NB4 (cell line): Measurements from ENCODE around the gene CDK15.
"Not testable (repeated sequence)": the region's sequence is repeated elsewhere in the genome, so short reads cannot be mapped to it uniquely, and the experiment has no call there.

ENCODE experiments used
- DNase-seq: peaks from one replicate; pipeline ENCODE4 v3.0.0; 2010; ENCODE audit warnings: low read depth
- H3K4me3 ChIP-seq: one replicate; pipeline ENCODE4 v1.5.1; 2011; ENCODE audit warnings: mild to moderate bottlenecking, low read depth, low read length, moderate library complexity
- CTCF ChIP-seq: IDR thresholded peaks from one replicate; pipeline ENCODE4 v1.5.1; 2012; ENCODE audit warnings: low read depth, low read length
- MYC ChIP-seq: IDR thresholded peaks from 2 replicates; pipeline ENCODE4 v1.6.1; 2011; ENCODE audit warnings: low read depth, low read length
- POLR2A ChIP-seq: IDR thresholded peaks from 2 replicates; pipeline ENCODE4 v1.6.1; 2011; ENCODE audit warnings: mild to moderate bottlenecking; ENCODE audit not compliant: insufficient read length; ENCODE audit errors: extremely low read depth
- TF ChIP-seq, protein P1 (sequence below): IDR thresholded peaks from 2 replicates; pipeline ENCODE4 v1.6.1; 2011; ENCODE audit warnings: low read depth, low read length

The CDK15 gene

DNA sequence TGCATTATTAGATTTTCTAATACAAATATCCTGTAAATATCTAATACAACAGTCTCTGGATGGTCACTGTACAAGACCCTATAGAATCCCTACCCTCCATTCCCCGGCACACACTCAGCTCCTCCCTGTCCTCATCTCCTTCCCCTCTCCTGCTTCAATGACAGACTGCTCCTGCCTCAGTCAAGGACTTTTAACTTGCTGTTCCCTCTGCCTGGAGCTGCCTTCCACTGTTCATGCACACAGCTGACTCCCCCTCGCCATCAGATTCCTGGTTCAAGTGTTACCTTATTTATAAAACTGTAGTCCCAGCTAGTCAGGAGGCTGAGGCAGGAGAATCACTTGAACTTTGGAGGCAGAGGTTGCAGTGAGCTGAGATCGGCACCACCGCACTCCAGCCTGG, 3.3 kb downstream of the CDK15 start:
- H3K4me3 ChIP-seq: no peak overlapping the region
- DNase-seq: no peak
- TF ChIP-seq MYC (no peak), POLR2A (no peak), CTCF (no peak)
- TF ChIP-seq, protein P1, sequence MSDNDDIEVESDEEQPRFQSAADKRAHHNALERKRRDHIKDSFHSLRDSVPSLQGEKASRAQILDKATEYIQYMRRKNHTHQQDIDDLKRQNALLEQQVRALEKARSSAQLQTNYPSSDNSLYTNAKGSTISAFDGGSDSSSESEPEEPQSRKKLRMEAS: no peak

GRCh38 chr2:201810604-201811003, 4.3 kb downstream of the CDK15 start:
- H3K4me3 ChIP-seq, DNase-seq: not testable (repeated sequence)

DNA sequence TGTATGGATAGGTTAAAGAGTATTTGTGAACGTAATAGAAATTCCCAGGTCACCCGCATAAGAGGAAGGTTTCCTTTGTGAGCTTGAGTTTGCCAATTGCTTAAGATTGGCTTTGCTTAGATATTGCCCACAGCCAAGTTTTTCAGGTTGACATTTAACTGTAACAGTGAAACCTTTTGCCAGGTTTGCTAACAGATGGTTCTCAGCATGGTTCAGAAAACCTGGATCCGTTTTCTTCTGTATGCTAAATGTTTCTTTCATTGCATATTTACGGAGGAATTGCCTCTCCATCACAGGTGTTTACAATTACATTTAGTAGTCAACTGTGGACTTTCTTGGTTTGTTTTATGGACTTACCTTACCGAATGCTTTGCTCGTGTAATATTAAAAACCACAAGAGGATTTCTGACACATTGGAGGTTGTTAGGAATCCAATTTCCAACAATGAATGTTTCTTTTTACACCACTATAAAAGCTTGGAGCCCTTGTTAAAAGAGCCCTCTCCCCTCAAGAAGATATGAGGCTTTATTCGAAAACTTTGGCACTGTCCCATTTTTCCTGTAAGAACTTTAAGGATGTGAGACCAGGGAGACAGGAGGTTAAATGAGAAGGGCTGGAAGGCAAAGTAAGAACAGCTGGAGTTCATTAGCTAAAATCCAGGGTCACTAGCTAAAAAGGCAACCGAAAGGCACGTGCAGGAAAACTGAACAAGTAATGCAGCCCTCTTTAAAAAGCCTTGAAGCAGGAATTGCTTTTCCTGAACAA, 7.8 kb downstream of the CDK15 start:
- TF ChIP-seq CTCF: no peak
- TF ChIP-seq MYC: no peak
- no peak for TF ChIP-seq POLR2A
- TF ChIP-seq, protein P1: no peak
- DNase-seq: no peak
- H3K4me3 ChIP-seq: no peak overlapping the region

- no peak overlapping the region for H3K4me3 ChIP-seq
- no peak for DNase-seq
- TF ChIP-seq, protein P1: no peak
- TF ChIP-seq CTCF (no peak), MYC (no peak), POLR2A (no peak)
Measured at GRCh38 chr2:201816657-201817575, 10.6 kb downstream of the CDK15 start.

DNA sequence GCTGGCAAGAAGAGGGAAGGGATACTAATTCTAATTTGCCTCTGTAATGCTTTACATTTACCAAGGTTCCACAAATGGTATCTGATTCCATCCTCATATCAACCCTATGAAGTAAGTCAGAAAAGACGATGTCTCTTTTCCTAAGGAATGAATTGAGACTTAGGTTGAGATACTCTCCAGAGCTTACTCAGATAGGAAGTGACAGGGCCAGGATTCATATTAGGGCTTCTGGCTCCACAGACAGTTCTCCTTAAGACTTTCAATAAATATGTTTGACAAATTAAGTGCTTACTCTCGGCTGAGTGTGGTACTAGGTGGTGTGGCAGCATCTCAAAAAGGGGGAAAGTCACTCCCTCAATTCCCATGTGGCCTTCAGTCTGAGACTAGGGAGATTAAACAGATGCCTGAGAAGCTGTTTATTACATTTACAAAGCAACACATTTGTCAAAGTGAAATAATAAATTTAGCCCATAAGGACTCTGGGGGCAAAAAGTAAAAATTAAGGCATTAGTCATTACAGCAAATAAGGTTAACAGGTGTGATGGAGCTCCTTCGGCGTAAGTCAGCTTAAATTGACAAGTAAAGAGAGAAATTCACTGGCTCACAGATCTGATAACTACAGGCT, 14.2 kb downstream of the CDK15 start:
- TF ChIP-seq POLR2A (no peak), CTCF (no peak), MYC (no peak)
- TF ChIP-seq, protein P1: no peak
- DNase-seq: no peak
- no peak overlapping the region for H3K4me3 ChIP-seq

GRCh38 chr2:201821080-201821479, 14.7 kb downstream of the CDK15 start:
- H3K4me3 ChIP-seq: no peak overlapping the region
- DNase-seq: no peak
- no peak for TF ChIP-seq CTCF
